ENCODE data around the gene STAG3.
A peak's percentile ranks its signal among the peaks of the same experiment; 100 is the strongest.

STAG3 gene

GRCh38 chr7:100163006-100163531 is 14.6 kb upstream of the STAG3 start:
- no peak for TF ChIP-seq CTCF (IDR thresholded peaks at IDR 0.05; ENCODE audit: extremely low read depth, insufficient read depth, missing control alignments)
- in situ Hi-C loops (cut with MboI; ENCODE audit: low pct_unique_long_range_greater_than_20kb, low sequenced_read_pairs, unreplicated experiment), result no loop called here
- DNase-seq (ENCODE audit: low spot score), result no peak

- DNase-seq (ENCODE audit: low spot score), result no peak
- in situ Hi-C loops (cut with MboI; ENCODE audit: low pct_unique_long_range_greater_than_20kb, low sequenced_read_pairs, unreplicated experiment), result no loop called here
Observed at GRCh38 chr7:100163871-100164270, 13.8 kb upstream of the STAG3 start.

GRCh38 chr7:100166317-100166940 is 11.3 kb upstream of the STAG3 start:
- in situ Hi-C loops (cut with MboI; ENCODE audit: low pct_unique_long_range_greater_than_20kb, low sequenced_read_pairs, unreplicated experiment), result no loop called here
- peak; percentile 12 for DNase-seq (ENCODE audit: low spot score)
- TF ChIP-seq CTCF (IDR thresholded peaks at IDR 0.05; ENCODE audit: extremely low read depth, insufficient read depth, missing control alignments), result no peak

More at GRCh38 chr7:100163871-100164270, 13.8 kb upstream of the STAG3 start:
- TF ChIP-seq CTCF (IDR thresholded peaks at IDR 0.05; ENCODE audit: extremely low read depth, insufficient read depth, missing control alignments), result no peak

GRCh38 chr7:100166970-100167911 is 10.5 kb upstream of the STAG3 start:
- DNase-seq (ENCODE audit: low spot score), result peak; percentile 34
- in situ Hi-C loops (cut with MboI; ENCODE audit: low pct_unique_long_range_greater_than_20kb, low sequenced_read_pairs, unreplicated experiment), result no loop called here
- TF ChIP-seq CTCF (IDR thresholded peaks at IDR 0.05; ENCODE audit: extremely low read depth, insufficient read depth, missing control alignments), result no peak

- DNase-seq (ENCODE audit: low spot score), result peak; percentile 27
- in situ Hi-C loops (cut with MboI; ENCODE audit: low pct_unique_long_range_greater_than_20kb, low sequenced_read_pairs, unreplicated experiment), result no loop called here
- TF ChIP-seq CTCF (IDR thresholded peaks at IDR 0.05; ENCODE audit: extremely low read depth, insufficient read depth, missing control alignments), result no peak
Observed at GRCh38 chr7:100167912-100168323, 9.8 kb upstream of the STAG3 start.

GRCh38 chr7:100169147-100169850 is 8.4 kb upstream of the STAG3 start:
- in situ Hi-C loops (cut with MboI; ENCODE audit: low pct_unique_long_range_greater_than_20kb, low sequenced_read_pairs, unreplicated experiment), result no loop called here
- no peak for TF ChIP-seq CTCF (IDR thresholded peaks at IDR 0.05; ENCODE audit: extremely low read depth, insufficient read depth, missing control alignments)
- peak; percentile 40 for DNase-seq (ENCODE audit: low spot score)
